GM12874 (cell line): Measurements from ENCODE around the gene ZNF302.

Source experiments
- TF ChIP-seq, protein P1 (sequence below): IDR thresholded peaks from 2 replicates; pipeline ENCODE4 v1.5.1; 2011; ENCODE audit warnings: low read depth, mild to moderate bottlenecking, control low read depth, low read length, moderate library complexity; ENCODE audit not compliant: insufficient read depth

Gene ZNF302

DNA sequence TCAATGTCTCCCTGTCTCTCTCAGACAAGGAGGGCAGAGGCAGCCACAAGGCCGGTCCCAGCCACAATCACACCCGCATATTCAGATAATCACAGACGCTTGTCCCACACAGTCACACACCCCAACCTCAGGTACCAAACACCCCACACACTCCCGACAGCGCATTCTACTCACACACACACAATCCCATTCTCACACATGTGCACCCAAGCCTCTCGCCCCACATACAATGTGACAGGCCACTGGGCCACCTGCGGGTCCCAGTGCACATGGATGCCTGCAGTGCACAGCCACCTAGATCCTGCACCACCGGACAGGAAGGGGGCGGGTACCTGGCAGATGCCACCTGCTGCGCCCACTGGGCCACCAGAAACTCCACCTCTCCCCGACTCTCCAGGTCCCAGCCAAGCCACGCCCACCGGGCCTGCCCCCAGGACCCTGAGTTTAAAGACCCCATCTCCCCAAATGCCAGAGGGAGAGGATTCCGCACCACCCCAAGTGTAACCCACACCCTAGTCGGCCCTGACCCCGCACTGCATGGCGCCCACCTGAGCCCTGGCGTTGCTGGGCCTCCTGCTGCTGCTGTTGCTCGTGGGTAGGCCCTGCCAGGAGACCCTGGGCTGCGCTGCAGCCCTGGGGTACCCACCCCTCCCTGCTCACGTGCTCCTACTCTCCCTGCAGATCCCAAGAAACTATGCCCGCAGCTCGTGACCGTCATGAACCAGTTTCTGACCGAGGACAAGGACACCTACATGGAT lies 11.1 kb upstream of the ZNF302 start:
- TF ChIP-seq, protein P1, sequence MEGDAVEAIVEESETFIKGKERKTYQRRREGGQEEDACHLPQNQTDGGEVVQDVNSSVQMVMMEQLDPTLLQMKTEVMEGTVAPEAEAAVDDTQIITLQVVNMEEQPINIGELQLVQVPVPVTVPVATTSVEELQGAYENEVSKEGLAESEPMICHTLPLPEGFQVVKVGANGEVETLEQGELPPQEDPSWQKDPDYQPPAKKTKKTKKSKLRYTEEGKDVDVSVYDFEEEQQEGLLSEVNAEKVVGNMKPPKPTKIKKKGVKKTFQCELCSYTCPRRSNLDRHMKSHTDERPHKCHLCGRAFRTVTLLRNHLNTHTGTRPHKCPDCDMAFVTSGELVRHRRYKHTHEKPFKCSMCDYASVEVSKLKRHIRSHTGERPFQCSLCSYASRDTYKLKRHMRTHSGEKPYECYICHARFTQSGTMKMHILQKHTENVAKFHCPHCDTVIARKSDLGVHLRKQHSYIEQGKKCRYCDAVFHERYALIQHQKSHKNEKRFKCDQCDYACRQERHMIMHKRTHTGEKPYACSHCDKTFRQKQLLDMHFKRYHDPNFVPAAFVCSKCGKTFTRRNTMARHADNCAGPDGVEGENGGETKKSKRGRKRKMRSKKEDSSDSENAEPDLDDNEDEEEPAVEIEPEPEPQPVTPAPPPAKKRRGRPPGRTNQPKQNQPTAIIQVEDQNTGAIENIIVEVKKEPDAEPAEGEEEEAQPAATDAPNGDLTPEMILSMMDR, result no peak

DNA sequence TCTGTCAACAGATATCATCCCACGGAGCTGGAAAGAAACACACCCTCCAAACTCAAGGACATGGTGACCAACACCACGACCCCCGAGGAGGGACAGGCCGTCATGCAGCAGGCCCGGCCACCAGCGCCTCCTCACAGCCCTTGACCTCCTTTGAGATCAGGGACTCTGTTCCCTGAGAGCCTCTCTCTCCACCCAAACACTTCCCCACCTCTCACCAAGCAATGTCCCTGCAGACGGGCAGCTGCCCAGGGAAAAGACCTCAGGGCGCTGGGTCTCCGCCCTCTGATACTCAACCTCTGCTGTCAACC lies 10.6 kb upstream of the ZNF302 start:
- TF ChIP-seq, protein P1, result no peak

DNA sequence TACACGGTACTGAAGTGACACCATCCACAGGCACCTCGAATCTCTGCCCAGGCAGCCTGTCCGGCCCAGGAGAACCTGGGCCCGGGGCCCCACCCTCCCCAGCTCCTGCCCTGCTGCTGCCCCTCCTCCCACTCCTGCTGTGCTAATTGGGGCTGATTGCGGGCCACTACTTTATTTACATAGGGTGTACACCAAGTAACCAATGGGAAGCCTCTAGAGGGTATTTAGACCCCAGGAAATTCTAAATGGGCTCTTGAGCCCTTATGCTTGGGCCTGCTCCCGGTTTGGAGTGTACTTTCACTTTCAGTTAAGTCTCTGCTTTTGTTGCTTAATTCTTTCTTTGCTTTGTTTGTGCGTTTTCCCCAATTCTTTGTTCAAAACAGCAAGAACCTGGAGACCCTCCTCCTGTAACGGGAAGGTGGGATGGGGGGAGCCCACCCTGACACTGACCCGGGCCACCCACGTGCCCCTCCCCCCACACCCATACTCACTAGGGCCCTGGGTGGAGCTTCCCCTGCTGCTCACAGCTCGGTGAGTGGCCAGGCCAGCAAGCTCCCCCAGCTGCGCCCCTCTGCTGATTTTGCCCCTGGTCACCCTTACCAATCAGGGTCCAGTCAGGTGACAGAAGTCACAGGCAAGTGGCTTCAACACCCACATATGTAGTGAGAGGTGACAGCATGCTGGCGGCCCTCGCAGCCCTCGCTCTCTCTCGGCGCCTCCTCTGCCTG lies 10.0 kb upstream of the ZNF302 start:
- TF ChIP-seq, protein P1, result no peak

DNA sequence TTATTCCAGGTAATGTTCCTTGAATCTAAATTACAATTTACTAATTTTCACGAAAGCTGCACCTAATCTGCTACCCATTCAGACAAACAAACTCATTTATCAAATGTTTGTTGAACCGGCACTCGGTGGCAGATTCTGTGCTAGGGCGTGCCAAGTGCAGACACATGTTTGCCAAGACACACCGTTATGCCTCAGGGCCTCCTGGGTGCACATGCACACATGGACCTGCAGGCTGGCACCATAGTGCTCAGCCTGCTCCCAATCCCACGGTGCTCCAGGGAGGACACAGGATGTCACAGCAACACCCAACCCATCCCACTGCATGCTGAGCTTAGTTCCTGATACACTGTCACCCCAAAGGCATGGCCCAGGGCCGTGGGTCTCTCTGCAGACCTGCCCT lies 8.2 kb upstream of the ZNF302 start:
- TF ChIP-seq, protein P1, result no peak

DNA sequence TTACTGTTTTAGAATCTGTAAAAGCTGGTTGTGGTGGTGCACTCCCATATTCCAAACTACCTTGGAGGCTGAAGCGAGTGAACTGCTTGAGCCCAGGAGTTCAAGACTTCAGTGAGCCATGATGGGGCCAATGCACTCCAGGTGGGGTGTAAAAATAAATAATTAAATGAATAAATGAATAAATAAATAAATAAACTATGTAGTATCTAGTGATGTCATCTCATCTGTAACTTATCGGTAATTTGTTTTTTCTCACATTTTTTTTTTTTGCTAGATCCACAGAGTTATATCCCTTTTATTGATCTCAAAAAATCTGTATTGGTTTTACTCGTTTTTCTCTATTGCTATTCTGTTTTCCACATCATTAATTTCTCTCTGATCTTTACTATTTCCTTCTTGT lies 5.5 kb upstream of the ZNF302 start:
- TF ChIP-seq, protein P1, result no peak

DNA sequence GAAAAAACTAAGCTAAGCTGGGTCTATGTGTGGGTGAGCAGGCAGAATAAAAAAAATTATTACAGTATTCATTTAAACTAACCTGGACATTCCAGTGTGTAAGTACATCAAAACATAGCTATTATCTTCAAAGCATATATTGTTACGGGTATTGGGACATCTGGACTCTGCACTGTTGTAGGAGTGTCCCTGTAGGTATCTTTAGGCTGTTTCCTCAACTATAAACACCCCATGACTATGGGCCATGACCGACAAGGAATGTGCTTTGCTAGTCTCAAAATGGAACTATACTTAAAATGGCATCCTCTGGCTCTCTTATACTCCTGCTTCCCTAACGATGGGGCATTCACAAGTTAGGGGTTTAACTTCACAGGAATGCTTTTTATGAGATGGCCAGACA lies 3.9 kb upstream of the ZNF302 start:
- TF ChIP-seq, protein P1, result no peak

DNA sequence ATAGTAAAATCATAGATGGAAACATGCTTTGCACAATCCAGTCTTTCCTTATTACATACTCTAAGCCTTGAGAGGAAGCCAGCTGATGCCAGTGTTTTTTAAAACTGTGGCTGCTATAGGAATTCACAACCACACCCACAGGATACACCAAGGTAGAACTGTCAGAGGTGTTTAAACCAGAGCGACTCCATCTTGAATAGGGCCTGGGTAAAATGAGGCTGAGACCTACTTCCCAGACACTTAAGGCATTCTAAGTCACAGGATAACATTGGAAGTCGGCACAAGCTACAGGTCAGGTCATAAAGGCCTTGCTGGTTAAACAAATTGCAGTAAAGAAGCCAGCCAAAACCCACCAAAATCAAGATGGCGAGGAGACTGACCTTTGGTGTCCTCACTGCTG lies 2.2 kb upstream of the ZNF302 start:
- TF ChIP-seq, protein P1, result no peak
